ENCODE measurements around the gene ATXN10. TPM values are rescaled to one million over a fixed set of nuclear protein-coding genes. Genes with fewer than 3 reads are reported as not detected.

Gene ATXN10
- total and polyA plus RNA-seq, 2 of the 13 experiments (the other 11 are each of a cell fraction or from before 2014, with no cell fraction given): 60.1 to 194 TPM

DNA sequence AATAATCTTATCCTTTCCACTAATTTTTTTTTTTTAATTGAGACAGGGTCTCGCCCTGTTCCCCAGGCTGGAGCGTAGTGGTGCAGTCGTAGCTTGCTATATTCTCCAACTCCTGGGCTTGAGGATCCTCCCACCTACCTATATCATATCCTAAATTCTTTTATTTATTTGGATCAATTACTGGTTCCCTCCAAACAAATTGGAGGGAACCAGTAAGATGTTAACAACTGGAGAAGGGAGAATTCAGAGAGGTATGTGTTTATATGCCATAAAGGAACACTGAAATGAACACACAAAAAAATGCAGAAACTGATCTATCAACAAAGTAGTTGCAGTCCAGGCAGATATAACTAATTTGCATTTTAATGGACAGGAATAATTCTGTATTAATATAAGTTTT, 63.6 kb downstream of the ATXN10 start (continued):
- TF ChIP-seq, protein P1, sequence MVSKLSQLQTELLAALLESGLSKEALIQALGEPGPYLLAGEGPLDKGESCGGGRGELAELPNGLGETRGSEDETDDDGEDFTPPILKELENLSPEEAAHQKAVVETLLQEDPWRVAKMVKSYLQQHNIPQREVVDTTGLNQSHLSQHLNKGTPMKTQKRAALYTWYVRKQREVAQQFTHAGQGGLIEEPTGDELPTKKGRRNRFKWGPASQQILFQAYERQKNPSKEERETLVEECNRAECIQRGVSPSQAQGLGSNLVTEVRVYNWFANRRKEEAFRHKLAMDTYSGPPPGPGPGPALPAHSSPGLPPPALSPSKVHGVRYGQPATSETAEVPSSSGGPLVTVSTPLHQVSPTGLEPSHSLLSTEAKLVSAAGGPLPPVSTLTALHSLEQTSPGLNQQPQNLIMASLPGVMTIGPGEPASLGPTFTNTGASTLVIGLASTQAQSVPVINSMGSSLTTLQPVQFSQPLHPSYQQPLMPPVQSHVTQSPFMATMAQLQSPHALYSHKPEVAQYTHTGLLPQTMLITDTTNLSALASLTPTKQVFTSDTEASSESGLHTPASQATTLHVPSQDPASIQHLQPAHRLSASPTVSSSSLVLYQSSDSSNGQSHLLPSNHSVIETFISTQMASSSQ (IDR thresholded peaks at IDR 0.05; ENCODE audit: low read depth): no peak
- TF ChIP-seq, protein P1 (CRISPR knock-in tag; IDR thresholded peaks at IDR 0.05; ENCODE audit: borderline replicate concordance): no peak
- TF ChIP-seq TFDP1 (CRISPR knock-in tag; IDR thresholded peaks at IDR 0.05; ENCODE audit: borderline replicate concordance) (no peak), ZNF569 (CRISPR knock-in tag; IDR thresholded peaks at IDR 0.05; ENCODE audit: borderline replicate concordance) (no peak), ZIK1 (CRISPR knock-in tag; IDR thresholded peaks at IDR 0.05; ENCODE audit: borderline replicate concordance, low read depth) (no peak)

GRCh38 chr22:45738206-45738605, 66.6 kb downstream of the ATXN10 start:
- CTCF ChIA-PET (ENCODE audit: low intra/inter-chr PET ratio, low total read pairs): no interaction called here
- FAIRE-seq: no peak
- in situ Hi-C loops (cut with HindIII; ENCODE audit: extremely low pct_ligation_motif_present, low pct_unique_long_range_greater_than_20kb) (no loop called here), intact Hi-C loops (cut with micrococcal nuclease; ENCODE audit: unreplicated experiment) (no loop called here)
- 95% methylated on average over 1 of the region's 1 CpG for WGBS (ENCODE audit: low lambda C conversion rate)
- Histone ChIP-seq H3K79me2 (ENCODE audit: insufficient read depth, low read length) (no peaks in the 10 kb centered on the region), H3K4me1 (ENCODE audit: insufficient read depth, low read length) (peaks cover 31% of the 10 kb centered on the region), H3K4me2 (ENCODE audit: low read depth, low read length) (no peak overlapping the region), H4K20me1 (ENCODE audit: insufficient read depth, low read length) (no peaks in the 10 kb centered on the region), H2AFZ (ENCODE audit: low read length) (no peak overlapping the region), H3K9me3 (ENCODE audit: low read length) (no peaks in the 10 kb centered on the region), H3K4me3 (replicated peaks in 1 of 3; ENCODE audit: insufficient read depth in 1 of 3, low read depth in 2 of 3, low read length in 3 of 3) (no peak overlapping the region), H3K27ac (ENCODE audit: extremely low read length, insufficient read depth, low read length) (no peak overlapping the region), H3K36me3 (replicated peaks in 1 of 2; ENCODE audit: control insufficient read depth in 1 of 2, insufficient read depth in 2 of 2, low read length in 2 of 2) (peaks cover 6 to 41% of the 10 kb centered on the region in 2 experiments), H3K9ac (ENCODE audit: insufficient read depth, low read depth, low read length) (no peak overlapping the region), H3K27me3 (ENCODE audit: control insufficient read depth in 1 of 2, insufficient read depth in 2 of 2, low read length in 2 of 2) (no peaks in the 10 kb centered on the region)
- no peak for DNase-seq (ENCODE audit: low spot score)
- no TSS peak for BruUV-seq (replicated peaks)
- POLR2A ChIA-PET: no interaction called here
- no peak for ATAC-seq
- TF ChIP-seq ZNF558 (CRISPR knock-in tag; IDR thresholded peaks at IDR 0.05; ENCODE audit: borderline replicate concordance) (no peak), HNF4G (IDR thresholded peaks at IDR 0.05; ENCODE audit: borderline replicate concordance, low read depth, low read length) (no peak), HNF4G (CRISPR knock-in tag; IDR thresholded peaks at IDR 0.05; ENCODE audit: borderline replicate concordance, low read depth) (no peak), ZNF713 (CRISPR knock-in tag; IDR thresholded peaks at IDR 0.05) (no peak), ZNF512 (CRISPR knock-in tag; IDR thresholded peaks at IDR 0.05) (no peak), ZNF572 (CRISPR knock-in tag; IDR thresholded peaks at IDR 0.05) (no peak), SOX6 (IDR thresholded peaks at IDR 0.05) (no peak), SOX6 (CRISPR knock-in tag; IDR thresholded peaks at IDR 0.05) (no peak)
- TF ChIP-seq, protein P2, sequence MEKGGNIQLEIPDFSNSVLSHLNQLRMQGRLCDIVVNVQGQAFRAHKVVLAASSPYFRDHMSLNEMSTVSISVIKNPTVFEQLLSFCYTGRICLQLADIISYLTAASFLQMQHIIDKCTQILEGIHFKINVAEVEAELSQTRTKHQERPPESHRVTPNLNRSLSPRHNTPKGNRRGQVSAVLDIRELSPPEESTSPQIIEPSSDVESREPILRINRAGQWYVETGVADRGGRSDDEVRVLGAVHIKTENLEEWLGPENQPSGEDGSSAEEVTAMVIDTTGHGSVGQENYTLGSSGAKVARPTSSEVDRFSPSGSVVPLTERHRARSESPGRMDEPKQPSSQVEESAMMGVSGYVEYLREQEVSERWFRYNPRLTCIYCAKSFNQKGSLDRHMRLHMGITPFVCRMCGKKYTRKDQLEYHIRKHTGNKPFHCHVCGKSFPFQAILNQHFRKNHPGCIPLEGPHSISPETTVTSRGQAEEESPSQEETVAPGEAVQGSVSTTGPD (CRISPR knock-in tag; IDR thresholded peaks at IDR 0.05): no peak

Data from HepG2 (cell line).